ENCODE measurements around the gene CPA2.

GRCh38 chr7:130303982-130304381 is 37.3 kb downstream of the CPA2 start:
- TF ChIP-seq CTCF (IDR thresholded peaks at IDR 0.05) = no peak
- no peak for TF ChIP-seq POLR2A (IDR thresholded peaks at IDR 0.05)
- TF ChIP-seq POLR2AphosphoS5 (IDR thresholded peaks at IDR 0.05) = no peak
